ENCODE data around the gene GIGYF1.

GRCh38 chr7:100684534-100685042 is 9.5 kb downstream of the GIGYF1 start:
- TF ChIP-seq EP300 (IDR thresholded peaks at IDR 0.05) (no peak), POLR2A (IDR thresholded peaks at IDR 0.05) (no peak)
